AG10803 (cell line): ENCODE results near the gene UBE2O.

ENCODE experiments used
- DNase-seq: peaks from one replicate; pipeline ENCODE4 v3.0.0; 2010; ENCODE audit warnings: low read depth
- H3K4me3 ChIP-seq: 2 replicates; pipeline ENCODE4 v1.5.1; 2011; ENCODE audit warnings: mild to moderate bottlenecking, low read length, control low read depth
- TF ChIP-seq, protein P1 (sequence below): conservative IDR thresholded peaks from 2 replicates; pipeline ENCODE4 v1.5.1; 2011; ENCODE audit warnings: mild to moderate bottlenecking, low read length, control low read depth, inconsistent platforms

Gene UBE2O

DNA sequence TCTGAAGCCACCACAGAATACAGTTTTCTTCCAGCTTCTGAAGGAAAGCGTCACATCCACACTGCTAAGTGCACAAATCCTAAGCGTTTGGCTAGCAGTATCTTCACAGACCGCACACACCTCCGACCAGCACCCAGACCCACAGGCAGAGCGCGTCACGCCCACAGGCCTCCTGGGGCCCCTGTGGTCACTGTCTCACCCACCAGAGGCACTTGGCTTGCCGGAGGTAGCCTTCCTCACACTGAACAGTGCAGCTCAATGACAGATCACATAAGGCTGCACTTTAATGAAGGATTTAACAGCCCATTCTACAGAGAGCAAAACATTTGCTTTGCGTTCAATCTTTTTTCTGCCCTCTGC, 47.4 kb downstream of the UBE2O start:
- no peak overlapping the region for H3K4me3 ChIP-seq
- DNase-seq: no peak
- TF ChIP-seq, protein P1, sequence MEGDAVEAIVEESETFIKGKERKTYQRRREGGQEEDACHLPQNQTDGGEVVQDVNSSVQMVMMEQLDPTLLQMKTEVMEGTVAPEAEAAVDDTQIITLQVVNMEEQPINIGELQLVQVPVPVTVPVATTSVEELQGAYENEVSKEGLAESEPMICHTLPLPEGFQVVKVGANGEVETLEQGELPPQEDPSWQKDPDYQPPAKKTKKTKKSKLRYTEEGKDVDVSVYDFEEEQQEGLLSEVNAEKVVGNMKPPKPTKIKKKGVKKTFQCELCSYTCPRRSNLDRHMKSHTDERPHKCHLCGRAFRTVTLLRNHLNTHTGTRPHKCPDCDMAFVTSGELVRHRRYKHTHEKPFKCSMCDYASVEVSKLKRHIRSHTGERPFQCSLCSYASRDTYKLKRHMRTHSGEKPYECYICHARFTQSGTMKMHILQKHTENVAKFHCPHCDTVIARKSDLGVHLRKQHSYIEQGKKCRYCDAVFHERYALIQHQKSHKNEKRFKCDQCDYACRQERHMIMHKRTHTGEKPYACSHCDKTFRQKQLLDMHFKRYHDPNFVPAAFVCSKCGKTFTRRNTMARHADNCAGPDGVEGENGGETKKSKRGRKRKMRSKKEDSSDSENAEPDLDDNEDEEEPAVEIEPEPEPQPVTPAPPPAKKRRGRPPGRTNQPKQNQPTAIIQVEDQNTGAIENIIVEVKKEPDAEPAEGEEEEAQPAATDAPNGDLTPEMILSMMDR: no peak

DNA sequence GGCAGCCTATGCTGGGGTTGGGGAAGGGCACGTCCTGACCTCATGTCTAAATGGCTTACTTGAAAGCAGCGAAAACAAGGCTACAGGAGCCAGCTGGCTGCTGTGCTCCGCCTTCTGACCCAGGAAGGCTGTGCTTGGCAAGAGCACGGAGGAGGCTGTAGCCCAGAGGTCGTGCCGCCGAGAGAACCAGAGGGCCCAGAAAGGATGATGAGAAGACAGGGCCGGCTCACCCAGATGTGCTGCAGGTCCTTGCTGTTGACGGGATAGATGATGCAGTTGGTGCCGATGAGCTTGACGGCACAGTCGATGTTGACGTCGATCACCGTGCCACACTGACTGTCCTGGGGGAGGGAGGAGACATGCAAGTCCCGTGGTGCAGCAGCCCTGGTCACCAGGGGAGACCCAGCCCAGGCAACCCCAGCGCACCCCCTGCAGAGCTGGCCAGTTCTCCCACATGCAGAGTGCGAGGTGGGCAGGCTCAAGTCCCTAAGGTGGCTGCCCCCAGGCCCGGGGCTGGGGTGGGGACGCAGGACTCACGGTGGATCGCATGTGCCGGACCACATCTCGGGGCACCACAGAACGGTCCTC, 47.9 kb downstream of the UBE2O start:
- TF ChIP-seq, protein P1: no peak
- no peak for DNase-seq
- no peak overlapping the region for H3K4me3 ChIP-seq

DNA sequence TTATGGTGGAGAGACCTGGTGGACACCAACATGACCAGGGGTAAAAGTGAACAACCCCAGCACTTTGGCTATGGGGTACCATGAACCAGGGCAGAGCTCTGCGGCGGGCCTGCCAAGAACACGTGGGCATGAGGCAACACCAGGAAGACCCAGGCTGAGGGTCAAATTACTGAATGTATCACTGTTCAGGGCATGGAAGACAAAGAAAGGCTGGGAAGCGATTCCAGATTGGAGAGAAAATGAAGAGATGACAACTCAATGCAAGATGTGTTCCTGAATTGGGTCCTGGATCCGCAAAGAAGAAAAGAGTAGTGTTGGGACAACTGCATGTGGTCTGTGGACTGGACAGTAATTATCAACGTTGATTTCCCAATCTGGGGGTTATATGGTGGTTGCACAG, 48.7 kb downstream of the UBE2O start:
- no peak for DNase-seq
- H3K4me3 ChIP-seq: no peak overlapping the region
- TF ChIP-seq, protein P1: no peak

DNA sequence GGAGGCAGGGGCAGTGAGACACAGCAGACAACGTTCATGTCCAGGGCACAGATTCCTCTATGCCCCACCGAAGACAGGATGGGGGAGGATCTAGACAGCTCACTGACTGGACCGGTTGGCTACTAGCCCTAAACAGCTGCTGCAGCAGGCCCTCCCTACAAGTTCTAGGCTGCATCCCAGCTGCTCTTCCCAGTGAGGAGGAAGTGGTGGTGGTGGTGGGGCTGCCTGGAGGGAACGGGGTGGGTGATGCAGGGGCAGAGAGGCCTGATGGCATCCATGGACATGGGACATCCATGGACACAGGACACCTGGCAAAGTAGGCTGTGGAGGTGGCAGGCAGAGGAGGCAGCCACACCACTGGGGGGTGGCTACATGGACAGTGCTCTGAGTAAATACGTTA, 50.2 kb downstream of the UBE2O start:
- DNase-seq: no peak
- TF ChIP-seq, protein P1: no peak
- no peak overlapping the region for H3K4me3 ChIP-seq

DNA sequence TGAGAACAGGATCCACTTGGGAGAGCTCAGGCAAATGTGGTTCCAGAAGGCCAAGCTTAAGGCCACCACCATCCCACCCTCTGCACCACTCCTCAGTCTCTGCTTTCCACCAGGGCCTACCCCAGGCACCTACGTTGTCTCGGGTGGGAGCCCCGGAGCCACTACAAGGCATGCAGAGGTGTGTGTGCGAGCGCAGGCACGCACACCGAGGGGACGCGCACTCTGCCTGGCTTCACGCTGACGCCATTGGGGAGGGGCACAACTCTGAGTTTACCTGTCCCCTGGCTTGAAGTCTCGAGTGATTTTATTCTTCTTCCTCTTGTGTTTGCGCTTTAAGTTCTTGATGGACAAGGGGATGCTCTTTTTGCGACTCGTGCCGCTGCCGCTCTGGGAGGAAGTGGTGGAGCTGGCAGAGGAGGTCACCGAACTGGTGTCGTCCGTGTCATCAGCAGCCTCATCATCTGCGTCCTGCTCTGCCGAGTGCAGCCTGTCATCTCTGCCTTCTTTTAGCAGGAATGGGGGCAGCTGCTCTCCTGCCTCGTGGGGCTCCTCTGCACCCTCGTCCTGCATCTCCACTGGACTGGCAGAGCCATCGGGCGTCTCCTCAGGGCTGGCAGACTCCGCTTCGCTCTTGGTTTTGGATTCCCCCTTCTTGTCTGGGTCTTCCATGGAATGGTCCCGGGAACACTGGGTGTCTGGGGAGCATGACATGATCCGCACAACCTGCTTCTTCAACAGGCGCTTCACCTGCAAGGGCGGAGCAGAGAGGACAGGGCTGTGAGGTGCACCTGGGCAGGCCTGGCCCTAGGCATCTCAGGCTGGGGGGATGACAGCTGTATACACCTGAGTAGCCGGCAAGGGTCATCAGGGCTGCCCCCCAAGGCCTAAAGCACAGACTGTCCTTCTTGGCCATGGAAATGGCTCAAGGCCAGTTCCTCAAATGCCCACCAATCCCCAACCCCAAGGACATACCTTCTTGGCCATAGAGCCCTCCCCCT, 53.5 kb downstream of the UBE2O start:
- DNase-seq: no peak
- H3K4me3 ChIP-seq: no peak overlapping the region
- TF ChIP-seq, protein P1: no peak

DNA sequence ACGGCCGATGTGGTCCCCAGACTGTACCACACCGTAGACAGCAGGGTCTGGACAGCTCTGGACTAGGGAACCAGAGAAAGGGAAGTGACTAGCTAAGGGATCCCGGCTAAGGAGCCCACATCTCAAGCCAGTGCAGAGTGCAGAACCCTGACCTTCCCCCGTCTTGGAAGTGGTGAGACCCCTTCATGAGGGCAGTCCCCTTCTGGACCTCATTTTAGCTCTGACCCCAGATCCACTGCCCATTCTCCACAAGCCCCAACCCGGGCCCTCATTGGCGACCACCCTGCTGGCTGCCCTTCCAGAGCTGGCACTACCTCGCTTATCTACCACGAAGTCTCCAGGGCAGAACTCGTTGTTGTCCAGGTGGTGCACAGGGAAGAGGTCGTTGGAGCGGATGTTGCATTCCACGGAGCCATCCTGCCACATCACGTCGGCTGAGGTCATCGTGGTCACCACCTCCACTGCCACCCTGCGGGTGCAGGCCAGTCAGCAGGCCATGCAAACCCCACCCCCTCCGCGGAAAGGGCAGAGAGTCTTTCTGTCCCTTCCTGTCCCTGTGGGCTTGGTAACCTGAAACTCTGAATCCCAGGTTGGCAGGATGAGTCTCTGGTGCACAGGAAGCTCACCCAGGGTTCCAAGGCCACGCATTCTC, 54.3 kb downstream of the UBE2O start:
- no peak overlapping the region for H3K4me3 ChIP-seq
- no peak for DNase-seq
- TF ChIP-seq, protein P1: no peak
